Measurements from ENCODE around the gene SMTNL2. TPM values are rescaled to one million over a fixed set of nuclear protein-coding genes. Genes with fewer than 3 reads are reported as not detected.
"Not testable (repeated sequence)": the region's sequence is repeated elsewhere in the genome, so short reads cannot be mapped to it uniquely, and the experiment has no call there.

The SMTNL2 gene
- total RNA-seq, 1 experiment from 2014 or later = 39.3 TPM

- no peak overlapping the region for H3K4me3 Mint-ChIP-seq (ENCODE audit: unreplicated experiment)
- ChIA-PET CTCF (no interaction called here), POLR2A (no interaction called here)
- no TSS peak for BruUV-seq (replicated peaks)
- H3K36me3 ChIP-seq (ENCODE audit: control insufficient read depth, insufficient read depth, low read length) = no peaks in the 10 kb centered on the region
- H3K27me3 Mint-ChIP-seq (ENCODE audit: insufficient read depth, unreplicated experiment) = no peaks in the 10 kb centered on the region
- H3K36me3 Mint-ChIP-seq (ENCODE audit: insufficient read depth, unreplicated experiment) = peaks cover 24% of the 10 kb centered on the region
- no peak overlapping the region for H3K4me3 ChIP-seq (ENCODE audit: low read depth, low read length)
- H3K9me3 Mint-ChIP-seq (ENCODE audit: unreplicated experiment) = no peaks in the 10 kb centered on the region
- peak overlapping the region; percentile 22 for H3K27ac Mint-ChIP-seq (ENCODE audit: unreplicated experiment)
- no peak for TF ChIP-seq CTCF (IDR thresholded peaks at IDR 0.05; ENCODE audit: insufficient read depth in 1 of 2, low read depth in 1 of 2, low read length in 1 of 2, severe bottlenecking in 1 of 2, unreplicated experiment in 1 of 2)
- peaks cover 20% of the 10 kb centered on the region for H3K4me1 Mint-ChIP-seq (ENCODE audit: low read depth, unreplicated experiment)
- no peaks in the 10 kb centered on the region for H3K9me3 ChIP-seq
- H3K4me1 ChIP-seq = peaks cover 22% of the 10 kb centered on the region; the same call in 1 of the 2 replicates
- no peak for DNase-seq
- no peaks in the 10 kb centered on the region for H3K27me3 ChIP-seq (replicated peaks; ENCODE audit: control insufficient read depth, insufficient read depth, low read length)
- intact Hi-C loops (cut with micrococcal nuclease; ENCODE audit: unreplicated experiment) = no loop called here
These were observed 4.1 kb downstream of the SMTNL2 start for GRCh38 chr17:4588391-4588790.

GRCh38 chr17:4588898-4589625 is 4.7 kb downstream of the SMTNL2 start:
- H3K27me3 Mint-ChIP-seq (ENCODE audit: insufficient read depth, unreplicated experiment) = no peaks in the 10 kb centered on the region
- H3K4me3 Mint-ChIP-seq (ENCODE audit: unreplicated experiment) = no peak overlapping the region
- intact Hi-C loops (cut with micrococcal nuclease; ENCODE audit: unreplicated experiment) = no loop called here
- peak overlapping the region; percentile 22 for H3K27ac Mint-ChIP-seq (ENCODE audit: unreplicated experiment)
- POLR2A ChIA-PET = no interaction called here
- H3K4me3 ChIP-seq (ENCODE audit: low read depth, low read length) = no peak overlapping the region
- no peaks in the 10 kb centered on the region for H3K9me3 Mint-ChIP-seq (ENCODE audit: unreplicated experiment)
- peaks cover 20% of the 10 kb centered on the region for H3K4me1 Mint-ChIP-seq (ENCODE audit: low read depth, unreplicated experiment)
- TF ChIP-seq CTCF (IDR thresholded peaks at IDR 0.05; ENCODE audit: insufficient read depth in 1 of 2, low read depth in 1 of 2, low read length in 1 of 2, severe bottlenecking in 1 of 2, unreplicated experiment in 1 of 2) = no peak
- no peaks in the 10 kb centered on the region for H3K36me3 ChIP-seq (ENCODE audit: control insufficient read depth, insufficient read depth, low read length)
- H3K9me3 ChIP-seq = no peaks in the 10 kb centered on the region
- no peaks in the 10 kb centered on the region for H3K27me3 ChIP-seq (replicated peaks; ENCODE audit: control insufficient read depth, insufficient read depth, low read length)
- no TSS peak for BruUV-seq (replicated peaks)
- no peak for DNase-seq
- CTCF ChIA-PET = no interaction called here
- H3K4me1 ChIP-seq = peaks cover 22% of the 10 kb centered on the region; the same call in 1 of the 2 replicates
- peaks cover 24% of the 10 kb centered on the region for H3K36me3 Mint-ChIP-seq (ENCODE audit: insufficient read depth, unreplicated experiment)

- H3K4me3 Mint-ChIP-seq (ENCODE audit: unreplicated experiment); H3K9me3 Mint-ChIP-seq (ENCODE audit: unreplicated experiment); H3K4me3 ChIP-seq (ENCODE audit: low read depth, low read length); H3K27me3 Mint-ChIP-seq (ENCODE audit: insufficient read depth, unreplicated experiment); POLR2A ChIA-PET; DNase-seq; H3K36me3 ChIP-seq (ENCODE audit: control insufficient read depth, insufficient read depth, low read length); intact Hi-C loops (cut with micrococcal nuclease; ENCODE audit: unreplicated experiment); H3K9me3 ChIP-seq; BruUV-seq (replicated peaks); CTCF ChIA-PET; H3K27me3 ChIP-seq (replicated peaks; ENCODE audit: control insufficient read depth, insufficient read depth, low read length): not testable (repeated sequence)
- peaks cover 22% of the 10 kb centered on the region; the same call in 1 of the 2 replicates for H3K4me1 ChIP-seq
- H3K36me3 Mint-ChIP-seq (ENCODE audit: insufficient read depth, unreplicated experiment) = peaks cover 23% of the 10 kb centered on the region
- H3K27ac Mint-ChIP-seq (ENCODE audit: unreplicated experiment) = peak overlapping the region; percentile 67
- H3K4me1 Mint-ChIP-seq (ENCODE audit: low read depth, unreplicated experiment) = peaks cover 20% of the 10 kb centered on the region
These were observed 5.7 kb downstream of the SMTNL2 start for GRCh38 chr17:4590042-4590441.
